NCI-H1048 (cell line): ENCODE results near the gene OR8S1.
"Not testable (repeated sequence)": the region's sequence is repeated elsewhere in the genome, so short reads cannot be mapped to it uniquely, and the experiment has no call there.

Experiments used
- DNase-seq: peaks from one replicate; lab custom pipeline; 2025; lab: John Stamatoyannopoulos, UW

The OR8S1 gene

GRCh38 chr12:48525332-48525731 is at the start of gene OR8S1:
OR8S1 (plus strand) TSS chr12:48525632; CDS start chr12:48525632, 0 bp downstream.
- DNase-seq: no peak

- DNase-seq: no peak
Observed at GRCh38 chr12:48482198-48482597, 43.2 kb upstream of the OR8S1 start, which contains the start of gene C12orf54. C12orf54 (plus strand) TSS chr12:48482498; CDS start chr12:48483297, 799 bp downstream.

GRCh38 chr12:48482930-48483329 is 42.5 kb upstream of the OR8S1 start:
- DNase-seq: no peak

GRCh38 chr12:48486261-48486660 is 39.2 kb upstream of the OR8S1 start:
- no peak for DNase-seq

- no peak for DNase-seq
Observed at GRCh38 chr12:48486679-48487078, 38.8 kb upstream of the OR8S1 start.

- DNase-seq: no peak
Observed at GRCh38 chr12:48489012-48489411, 36.4 kb upstream of the OR8S1 start.

GRCh38 chr12:48489456-48489855 is 36.0 kb upstream of the OR8S1 start:
- DNase-seq: not testable (repeated sequence)

- DNase-seq: not testable (repeated sequence)
Observed at GRCh38 chr12:48500281-48500680, 25.2 kb upstream of the OR8S1 start.

- DNase-seq: not testable (repeated sequence)
Observed at GRCh38 chr12:48506836-48507235, 18.6 kb upstream of the OR8S1 start.

GRCh38 chr12:48508987-48509386 is 16.4 kb upstream of the OR8S1 start:
- no peak for DNase-seq

- no peak for DNase-seq
Observed at GRCh38 chr12:48510111-48510510, 15.3 kb upstream of the OR8S1 start.

GRCh38 chr12:48512855-48513254 is 12.6 kb upstream of the OR8S1 start:
- no peak for DNase-seq

- DNase-seq: no peak
Observed at GRCh38 chr12:48514728-48515127, 10.7 kb upstream of the OR8S1 start.

GRCh38 chr12:48520381-48520780 is 5.1 kb upstream of the OR8S1 start:
- DNase-seq: not testable (repeated sequence)

GRCh38 chr12:48527891-48528670 is 2.6 kb downstream of the OR8S1 start:
- no peak for DNase-seq

- DNase-seq: no peak
Observed at GRCh38 chr12:48532601-48533000, 7.2 kb downstream of the OR8S1 start.

- DNase-seq: no peak
Observed at GRCh38 chr12:48536602-48537001, 11.2 kb downstream of the OR8S1 start.

GRCh38 chr12:48542300-48542928 is 17.0 kb downstream of the OR8S1 start:
- DNase-seq: no peak

- no peak for DNase-seq
Observed at GRCh38 chr12:48545833-48546469, 20.5 kb downstream of the OR8S1 start.

GRCh38 chr12:48547012-48547411 is 21.6 kb downstream of the OR8S1 start:
- not testable (repeated sequence) for DNase-seq

GRCh38 chr12:48551636-48552035 is 26.2 kb downstream of the OR8S1 start:
- not testable (repeated sequence) for DNase-seq

- not testable (repeated sequence) for DNase-seq
Observed at GRCh38 chr12:48553666-48554343, 28.4 kb downstream of the OR8S1 start.
